Heart left ventricle (tissue), 13 donors: ENCODE data around the gene INPP4B.

Source experiments
- POLR2A ChIP-seq, 2 donors: fragments of 450-650 bp; IDR thresholded peaks; one replicate each; pipeline ENCODE4 v1.6.1; 2017; ENCODE audit warnings: antibody characterized with exemption in 2 of 2, mild to moderate bottlenecking in 2 of 2, moderate library complexity in 2 of 2
- TF ChIP-seq, protein P1 (sequence below), 12 donors: fragments of 200-600 bp; sonication (generic) in 4 of 12; IDR thresholded peaks; one replicate each; pipeline versions ENCODE4 v1.5.0 to v1.8.0; 2018 to 2022; ENCODE audit warnings: antibody characterized with exemption in 12 of 12, mild to moderate bottlenecking in 5 of 12
- donor health status: ischemic (EF 13 %, LVEDD 7.1; RV severe dilation, severe dysfunction).
- donor health status: DM: no; HTN: yes; CAD: no.
- donor health status: DM: no; HTN: no; CAD: no.
- donor health status: ischemic (EF 25% LVEDD 6.9; RV normal size, moderate dysfunction).
- donor health status: ischemic (EF 25% LVEDD 5.7; RV mildly dilated, moderate dysfunction).
- donor health status: ischemic (EF 35%, LVEDD 5.7; RV mildly dilated, moderate dysfunction).
- donor health status: nonischemic (EF 11% LVEDD 7.7; RV severe dilation, severe dysfunction).
- donor health status: DM: yes; HTN: yes; CAD: no.
- donor health status: PGD.
- donor health status: ischemic (EF 29% LVEDD 5.4; RV normal size, mild dysfunction).
- donor health status: nonischemic (EF 23%, LVEDD 6.1; RV moderate dilation, normal function).

DNA sequence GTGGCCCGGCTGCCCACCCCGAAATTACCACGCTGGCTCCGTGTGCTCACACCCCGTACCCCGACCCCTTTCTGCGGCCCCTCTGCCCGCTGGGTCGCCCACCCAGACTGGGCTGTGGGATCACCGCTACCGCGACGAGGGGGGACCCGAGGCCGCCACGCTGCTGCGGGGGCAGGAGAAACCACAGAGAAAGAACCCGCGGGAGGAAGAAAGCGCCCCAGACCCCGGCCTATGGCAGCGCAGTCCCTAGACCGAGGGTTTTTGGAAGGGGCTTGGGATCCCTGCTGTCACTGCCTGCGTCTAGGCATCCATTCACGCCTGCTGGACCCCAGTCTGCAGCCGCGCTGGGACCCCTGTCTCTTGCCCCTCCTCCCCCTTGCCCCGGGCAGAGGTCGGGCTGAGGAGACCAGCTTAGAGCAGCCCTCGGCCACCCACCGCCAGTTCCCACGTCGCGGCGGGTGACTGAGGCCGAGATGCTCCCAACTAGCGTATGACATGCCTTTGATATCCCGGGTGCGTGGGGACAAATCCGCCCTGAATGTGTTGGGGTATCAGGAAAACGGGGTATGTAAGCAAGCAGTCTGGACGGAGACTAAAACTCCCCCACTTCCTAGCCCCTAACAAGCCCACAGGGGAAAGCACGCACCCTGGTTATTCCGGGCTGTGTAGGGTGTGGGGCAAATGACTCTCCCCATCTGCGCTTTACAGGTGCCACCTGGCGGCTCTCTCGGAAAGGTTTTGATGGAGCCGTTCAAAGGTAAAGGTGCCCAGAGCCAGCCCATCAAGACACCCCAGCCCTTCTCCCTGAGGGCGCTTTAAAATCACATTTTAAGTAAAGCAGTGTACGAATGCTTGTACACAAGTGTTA is 862 bp upstream of the INPP4B start:
- TF ChIP-seq, protein P1, sequence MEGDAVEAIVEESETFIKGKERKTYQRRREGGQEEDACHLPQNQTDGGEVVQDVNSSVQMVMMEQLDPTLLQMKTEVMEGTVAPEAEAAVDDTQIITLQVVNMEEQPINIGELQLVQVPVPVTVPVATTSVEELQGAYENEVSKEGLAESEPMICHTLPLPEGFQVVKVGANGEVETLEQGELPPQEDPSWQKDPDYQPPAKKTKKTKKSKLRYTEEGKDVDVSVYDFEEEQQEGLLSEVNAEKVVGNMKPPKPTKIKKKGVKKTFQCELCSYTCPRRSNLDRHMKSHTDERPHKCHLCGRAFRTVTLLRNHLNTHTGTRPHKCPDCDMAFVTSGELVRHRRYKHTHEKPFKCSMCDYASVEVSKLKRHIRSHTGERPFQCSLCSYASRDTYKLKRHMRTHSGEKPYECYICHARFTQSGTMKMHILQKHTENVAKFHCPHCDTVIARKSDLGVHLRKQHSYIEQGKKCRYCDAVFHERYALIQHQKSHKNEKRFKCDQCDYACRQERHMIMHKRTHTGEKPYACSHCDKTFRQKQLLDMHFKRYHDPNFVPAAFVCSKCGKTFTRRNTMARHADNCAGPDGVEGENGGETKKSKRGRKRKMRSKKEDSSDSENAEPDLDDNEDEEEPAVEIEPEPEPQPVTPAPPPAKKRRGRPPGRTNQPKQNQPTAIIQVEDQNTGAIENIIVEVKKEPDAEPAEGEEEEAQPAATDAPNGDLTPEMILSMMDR (IDR thresholded peaks at IDR 0.05) = peak in 8 of 12 donors; percentile 29 to 55 (median 40)
- TF ChIP-seq POLR2A (IDR thresholded peaks at IDR 0.05) = no peak
